ENCODE results near the gene RPS6KA1. TPM values are rescaled to one million over a fixed set of nuclear protein-coding genes. Genes with fewer than 3 reads are reported as not detected.

RPS6KA1 gene
- total and polyA plus RNA-seq, 9 of the 15 experiments (the other 6 are each of a cell fraction or from before 2014, with no cell fraction given) = 2.4 to 61.0 (median 35.5) TPM

GRCh38 chr1:26531651-26532131, 2.1 kb downstream of the RPS6KA1 start:
- Histone ChIP-seq H3K36me3 (ENCODE audit: control insufficient read depth, insufficient read depth, low read length) (peaks cover 25% of the 10 kb centered on the region; the same call in 1 of the 3 replicates), H3K27ac (ENCODE audit: extremely low read depth, low read depth, low read length) (peak overlapping the region; percentile 58; the same call in 2 of the 3 replicates), H3K79me2 (ENCODE audit: control insufficient read depth, insufficient read depth, low read length) (peaks cover 46% of the 10 kb centered on the region), H4K20me1 (replicated peaks; ENCODE audit: control insufficient read depth, insufficient read depth, low read length) (peaks cover 4% of the 10 kb centered on the region; the same call in 1 of the 2 replicates), H2AFZ (ENCODE audit: low read depth, low read length) (no peak overlapping the region), H3K9me1 (ENCODE audit: control insufficient read depth, insufficient read depth, low read length) (peaks cover 3% of the 10 kb centered on the region), H3K9me3 (replicated peaks; ENCODE audit: control insufficient read depth, insufficient read depth, low read depth, low read length) (no peaks in the 10 kb centered on the region), H3K27me3 (ENCODE audit: control insufficient read depth in 2 of 2, insufficient read depth in 2 of 2, low read length in 2 of 2) (no peaks in the 10 kb centered on the region), H3K4me3 (no peak overlapping the region; the same call in 1 of the 2 replicates), H3K4me1 (replicated peaks in 1 of 2; ENCODE audit: control insufficient read depth in 2 of 2, insufficient read depth in 2 of 2, low read length in 2 of 2) (peaks cover 35 to 44% of the 10 kb centered on the region in 2 experiments), H3K4me2 (ENCODE audit: insufficient read depth, low read length) (peak overlapping the region; percentile 96), H3K9ac (ENCODE audit: insufficient read depth in 1 of 2, low read depth in 2 of 2, low read length in 2 of 2) (peak overlapping the region; percentile 72 to 87; a peak in 3 of 4 replicates)
- intact Hi-C loops (cut with micrococcal nuclease) (loop anchor here (2.0 kb wide), 1 partner anchor 31 kb away; no protein-coding TSS in a partner anchor), in situ Hi-C loops (cut with MboI) (no loop called here)
- no peak for DNase-seq (ENCODE audit: extremely low read depth in 1 of 4, low spot score in 3 of 4)
- ChIA-PET CTCF (ENCODE audit: low intra/inter-chr PET ratio) (interaction anchor here (1.7 kb wide), 1 partner anchor 32 kb away, joined by 4 read pairs; no protein-coding TSS in a partner anchor), POLR2A (interaction anchor here (4.9 to 9.9 kb wide), 2 partner anchors 9 to 14 kb away, joined by 33 to 60 read pairs; no protein-coding TSS in a partner anchor)
- TF ChIP-seq HSF4 (CRISPR knock-in tag; IDR thresholded peaks at IDR 0.05; ENCODE audit: borderline replicate concordance) = no peak
- TF ChIP-seq RBFOX2 (IDR thresholded peaks at IDR 0.05; ENCODE audit: low read depth, low read length) = peak; percentile 39; the same call in 1 of the 2 replicates
- no peak for ATAC-seq
- no peak for FAIRE-seq
- no TSS peak for BruUV-seq (replicated peaks)
- WGBS (ENCODE audit: insufficient coverage, low coverage, missing lambda C conversion rate) = 92% methylated on average over 12 of the region's 12 CpGs

GRCh38 chr1:26533951-26534509, 4.5 kb downstream of the RPS6KA1 start:
- no peaks in the 10 kb centered on the region for H3K27me3 ChIP-seq (ENCODE audit: control insufficient read depth in 2 of 2, insufficient read depth in 2 of 2, low read length in 2 of 2)
- WGBS (ENCODE audit: insufficient coverage, low coverage, missing lambda C conversion rate) = 35% methylated on average over 5 of the region's 5 CpGs
- H3K4me1 ChIP-seq (replicated peaks in 1 of 2; ENCODE audit: control insufficient read depth in 2 of 2, insufficient read depth in 2 of 2, low read length in 2 of 2) = peaks cover 31 to 44% of the 10 kb centered on the region in 2 experiments
- POLR2A ChIA-PET = interaction anchor here (0.7 to 9.9 kb wide), 3 partner anchors 10 to 182 kb away, joined by 4 to 60 read pairs (median 4); no protein-coding TSS in a partner anchor
- H3K36me3 ChIP-seq (ENCODE audit: control insufficient read depth, insufficient read depth, low read length) = peaks cover 48% of the 10 kb centered on the region
- H3K9me1 ChIP-seq (ENCODE audit: control insufficient read depth, insufficient read depth, low read length) = peaks cover 3% of the 10 kb centered on the region
- H4K20me1 ChIP-seq (replicated peaks; ENCODE audit: control insufficient read depth, insufficient read depth, low read length) = peaks cover 6% of the 10 kb centered on the region; the same call in 1 of the 2 replicates
- peak overlapping the region; percentile 25 for H2AFZ ChIP-seq (ENCODE audit: low read depth, low read length)
- peak in 3 of 4 experiments; percentile 38 to 75 (median 55) for DNase-seq (ENCODE audit: extremely low read depth in 1 of 4, low spot score in 3 of 4)
- CTCF ChIA-PET (ENCODE audit: low intra/inter-chr PET ratio) = no interaction called here
- H3K4me2 ChIP-seq (ENCODE audit: insufficient read depth, low read length) = peak overlapping the region; percentile 4; the same call in 1 of the 2 replicates
- intact Hi-C loops (cut with micrococcal nuclease) = no loop called here
- peak overlapping the region in 1 of 2 experiments; percentile 26; a peak in 1 of 4 replicates for H3K9ac ChIP-seq (ENCODE audit: insufficient read depth in 1 of 2, low read depth in 2 of 2, low read length in 2 of 2)
- peak overlapping the region; percentile 6; the same call in 1 of the 3 replicates for H3K27ac ChIP-seq (ENCODE audit: extremely low read depth, low read depth, low read length)
- no TSS peak for BruUV-seq (replicated peaks)
- ATAC-seq = no peak
- H3K9me3 ChIP-seq (replicated peaks; ENCODE audit: control insufficient read depth, insufficient read depth, low read depth, low read length) = no peaks in the 10 kb centered on the region
- H3K4me3 ChIP-seq = no peak overlapping the region
- FAIRE-seq = peak; percentile 85
- in situ Hi-C loops (cut with MboI) = no loop called here
- peaks cover 46% of the 10 kb centered on the region for H3K79me2 ChIP-seq (ENCODE audit: control insufficient read depth, insufficient read depth, low read length)
- TF ChIP-seq ZNF133 (CRISPR knock-in tag; IDR thresholded peaks at IDR 0.05) (no peak), PCBP2 (IDR thresholded peaks at IDR 0.05; ENCODE audit: low read depth, low read length, poor library complexity, severe bottlenecking) (no peak), PTTG1 (tag; IDR thresholded peaks at IDR 0.05; ENCODE audit: low read depth) (no peak), ZC3H8 (IDR thresholded peaks at IDR 0.05) (no peak), USF2 (CRISPR knock-in tag; IDR thresholded peaks at IDR 0.05) (peak; percentile 79), NFE2 (IDR thresholded peaks at IDR 0.05; ENCODE audit: low read depth) (no peak), ZBTB43 (CRISPR knock-in tag; IDR thresholded peaks at IDR 0.05) (no peak), ZNF282 (CRISPR knock-in tag; IDR thresholded peaks at IDR 0.05) (no peak)
